Measurements from ENCODE around the gene PTH1R.

PTH1R gene

DNA sequence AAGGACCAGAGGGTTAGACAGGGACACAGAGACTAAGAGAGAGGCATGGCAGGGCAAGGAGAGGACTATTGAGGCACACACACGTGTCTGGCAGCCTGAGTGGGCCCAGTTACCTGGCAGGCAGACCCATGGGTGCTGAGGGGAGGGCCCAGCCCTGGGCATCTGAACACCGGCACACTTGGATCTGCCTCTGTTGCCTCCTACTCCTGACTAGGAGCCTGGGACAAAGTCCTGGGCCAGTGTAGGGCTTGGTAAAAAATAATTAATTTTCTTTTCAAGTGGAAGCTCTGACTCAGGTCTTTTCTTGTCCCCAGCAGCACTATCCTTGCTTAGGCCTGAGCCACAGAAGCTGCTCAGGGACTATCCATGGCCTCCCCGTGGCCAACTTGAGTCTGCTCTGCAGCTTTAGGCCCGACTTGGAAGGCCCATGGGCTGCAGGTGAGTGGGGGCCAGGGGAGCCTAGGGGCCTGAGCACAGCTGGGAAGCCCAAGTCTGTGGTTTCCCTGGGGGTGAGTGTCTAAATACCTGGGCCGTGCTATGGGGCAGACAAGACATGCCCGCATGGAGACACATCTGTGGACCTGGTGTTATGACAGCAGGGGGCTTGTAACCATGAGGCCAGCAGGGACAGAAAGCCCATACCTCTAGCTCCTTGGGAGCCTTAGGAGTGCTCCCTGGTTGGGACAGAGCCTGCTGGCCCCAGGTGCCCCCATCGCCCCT lies at the start of gene PTH1R:
TSS of gene PTH1R (plus strand) at position 316 of the 720 bp plus-strand sequence. CDS start 5,839 bp downstream, outside the sequence.
- TF ChIP-seq, protein P1, sequence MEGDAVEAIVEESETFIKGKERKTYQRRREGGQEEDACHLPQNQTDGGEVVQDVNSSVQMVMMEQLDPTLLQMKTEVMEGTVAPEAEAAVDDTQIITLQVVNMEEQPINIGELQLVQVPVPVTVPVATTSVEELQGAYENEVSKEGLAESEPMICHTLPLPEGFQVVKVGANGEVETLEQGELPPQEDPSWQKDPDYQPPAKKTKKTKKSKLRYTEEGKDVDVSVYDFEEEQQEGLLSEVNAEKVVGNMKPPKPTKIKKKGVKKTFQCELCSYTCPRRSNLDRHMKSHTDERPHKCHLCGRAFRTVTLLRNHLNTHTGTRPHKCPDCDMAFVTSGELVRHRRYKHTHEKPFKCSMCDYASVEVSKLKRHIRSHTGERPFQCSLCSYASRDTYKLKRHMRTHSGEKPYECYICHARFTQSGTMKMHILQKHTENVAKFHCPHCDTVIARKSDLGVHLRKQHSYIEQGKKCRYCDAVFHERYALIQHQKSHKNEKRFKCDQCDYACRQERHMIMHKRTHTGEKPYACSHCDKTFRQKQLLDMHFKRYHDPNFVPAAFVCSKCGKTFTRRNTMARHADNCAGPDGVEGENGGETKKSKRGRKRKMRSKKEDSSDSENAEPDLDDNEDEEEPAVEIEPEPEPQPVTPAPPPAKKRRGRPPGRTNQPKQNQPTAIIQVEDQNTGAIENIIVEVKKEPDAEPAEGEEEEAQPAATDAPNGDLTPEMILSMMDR (conservative IDR thresholded peaks at IDR 0.05; ENCODE audit: control insufficient read depth, insufficient read depth, low read depth, low read length): no peak
- no peak for DNase-seq (ENCODE audit: low read depth)
- no peak within 1 kb of the TSS for H3K4me3 ChIP-seq (ENCODE audit: control insufficient read depth, low read depth, low read length)

DNA sequence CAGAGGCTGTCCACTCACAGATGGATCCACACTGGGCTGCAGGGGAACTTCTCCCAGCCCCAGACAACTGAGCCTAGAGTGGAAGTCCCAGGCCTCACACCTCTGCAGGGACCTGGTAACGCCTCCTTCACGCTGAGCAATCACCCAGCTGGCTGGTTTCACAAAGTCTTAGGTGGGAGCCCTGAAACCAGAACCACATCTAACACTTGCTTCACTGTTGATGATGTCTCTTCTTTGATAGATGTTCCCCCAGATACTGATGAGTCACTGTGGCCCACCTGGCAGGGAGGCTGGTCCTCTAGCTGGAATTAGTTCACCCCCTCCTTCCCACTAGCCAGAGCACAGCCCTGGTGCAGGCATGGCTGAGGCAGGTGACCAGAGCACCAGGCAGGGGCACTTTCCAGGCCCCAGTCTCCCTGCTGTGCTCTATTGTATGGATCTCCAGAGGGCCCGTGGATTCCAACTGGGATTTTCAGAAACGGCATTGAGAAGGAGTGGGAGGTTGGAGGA lies 47.8 kb upstream of the PTH1R start:
- no peak for DNase-seq (ENCODE audit: low read depth)
- no peak overlapping the region for H3K4me3 ChIP-seq (ENCODE audit: control insufficient read depth, low read depth, low read length)
- TF ChIP-seq, protein P1 (conservative IDR thresholded peaks at IDR 0.05; ENCODE audit: control insufficient read depth, insufficient read depth, low read depth, low read length): no peak

DNA sequence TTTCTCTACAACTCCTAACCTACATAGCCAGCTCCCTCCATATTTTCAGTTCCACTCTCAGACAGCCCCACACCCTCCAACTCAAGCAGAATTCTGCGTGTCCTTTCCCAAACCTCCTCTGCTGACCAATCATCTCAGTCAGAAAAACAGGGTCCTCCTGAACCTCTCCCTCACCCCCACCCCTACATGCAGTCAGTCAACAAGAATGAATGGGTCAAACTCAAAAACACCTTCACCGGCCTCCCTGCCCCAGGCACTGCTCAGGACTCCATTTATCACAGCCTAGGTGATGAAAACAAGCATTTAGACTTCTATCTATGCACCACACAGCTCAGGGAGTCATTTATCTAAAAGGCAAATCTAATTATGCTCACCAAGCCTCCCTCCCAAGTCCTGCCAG lies 46.7 kb upstream of the PTH1R start:
- DNase-seq (ENCODE audit: low read depth): no peak
- H3K4me3 ChIP-seq (ENCODE audit: control insufficient read depth, low read depth, low read length): no peak overlapping the region
- TF ChIP-seq, protein P1 (conservative IDR thresholded peaks at IDR 0.05; ENCODE audit: control insufficient read depth, insufficient read depth, low read depth, low read length): no peak

DNA sequence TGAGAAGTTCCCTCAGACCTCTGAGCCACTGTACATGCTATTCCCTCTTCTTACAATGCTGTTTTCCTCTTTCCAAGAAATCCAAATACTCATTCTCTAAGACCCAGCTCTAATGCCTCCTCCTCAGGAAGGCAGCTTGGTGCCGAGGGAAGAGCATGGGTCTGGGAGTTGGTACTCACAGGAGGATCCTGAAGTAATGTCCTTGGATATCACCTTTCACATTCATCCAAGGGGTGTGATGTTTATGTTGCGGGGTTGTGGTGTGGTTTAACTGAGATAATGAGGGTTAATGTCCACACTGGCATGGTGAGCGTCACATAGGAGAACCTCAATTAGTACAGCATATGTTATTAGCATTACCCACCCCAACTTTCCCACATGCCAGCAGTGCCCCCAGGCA lies 46.2 kb upstream of the PTH1R start:
- TF ChIP-seq, protein P1 (conservative IDR thresholded peaks at IDR 0.05; ENCODE audit: control insufficient read depth, insufficient read depth, low read depth, low read length): no peak
- DNase-seq (ENCODE audit: low read depth): no peak
- no peak overlapping the region for H3K4me3 ChIP-seq (ENCODE audit: control insufficient read depth, low read depth, low read length)

DNA sequence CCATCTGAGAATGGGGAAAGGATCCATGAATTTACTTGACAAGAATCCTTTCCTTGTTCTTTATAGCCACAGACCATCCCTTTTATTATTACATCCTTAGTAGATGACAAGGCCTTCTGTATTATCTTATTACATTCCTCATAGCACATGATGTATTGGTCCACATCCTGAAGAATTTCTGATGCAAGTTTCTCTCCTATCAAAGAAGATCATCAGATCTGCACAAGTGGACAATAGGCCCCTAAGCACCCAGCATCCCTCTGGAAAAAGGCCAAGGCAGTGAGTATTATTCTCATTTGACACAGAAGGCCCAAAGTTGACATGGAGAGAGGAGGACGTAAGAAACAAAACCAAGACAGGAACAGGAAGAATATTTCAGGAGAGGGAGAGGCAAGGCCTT lies 45.7 kb upstream of the PTH1R start:
- no peak overlapping the region for H3K4me3 ChIP-seq (ENCODE audit: control insufficient read depth, low read depth, low read length)
- TF ChIP-seq, protein P1 (conservative IDR thresholded peaks at IDR 0.05; ENCODE audit: control insufficient read depth, insufficient read depth, low read depth, low read length): no peak
- DNase-seq (ENCODE audit: low read depth): no peak

DNA sequence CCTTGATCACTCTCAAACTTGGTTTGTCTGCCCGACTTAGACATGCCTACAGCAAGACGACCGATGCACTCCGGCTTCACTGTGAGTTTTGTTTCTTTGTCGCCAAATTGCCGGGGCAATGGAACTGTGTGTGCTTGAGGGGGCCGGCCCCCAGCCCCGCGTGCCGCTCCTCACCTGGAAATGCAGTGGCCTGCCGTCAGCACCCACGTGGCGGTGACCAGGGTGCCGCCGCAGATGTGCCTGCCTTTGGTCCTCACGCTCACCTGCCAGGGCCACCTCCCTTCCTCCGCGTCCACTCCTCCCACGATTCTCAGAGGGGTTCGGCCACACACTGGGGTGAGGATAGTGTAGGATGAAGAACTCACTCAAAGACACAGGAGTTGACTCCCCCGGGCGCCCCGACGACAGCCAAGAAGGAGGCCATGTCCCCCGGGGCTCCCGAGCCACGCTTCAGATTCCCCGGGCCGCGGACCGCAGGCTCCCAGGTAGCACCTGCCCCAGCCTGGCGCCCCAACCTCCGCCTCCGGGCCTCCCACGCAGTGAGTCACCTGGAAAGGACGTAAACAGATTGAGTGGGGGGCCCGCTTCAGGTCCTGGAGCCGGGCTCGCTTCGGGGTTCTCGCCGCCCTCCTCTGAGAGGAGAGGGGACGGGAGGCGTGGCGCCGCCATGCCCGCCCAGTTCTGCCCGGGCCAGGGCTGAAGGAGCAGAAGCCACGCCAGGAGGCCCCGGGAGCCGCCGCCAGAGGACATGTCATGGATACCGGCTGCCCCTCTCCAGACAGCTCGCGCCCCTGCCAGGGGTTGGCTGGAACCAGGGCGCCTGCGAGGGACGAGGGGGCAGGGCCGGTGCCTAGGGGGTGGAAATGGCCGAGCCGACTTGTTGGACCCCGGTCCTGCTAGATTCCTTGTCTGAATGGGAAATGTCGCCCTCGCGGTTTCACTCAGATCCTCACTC lies 43.9 kb upstream of the PTH1R start:
- TF ChIP-seq, protein P1 (conservative IDR thresholded peaks at IDR 0.05; ENCODE audit: control insufficient read depth, insufficient read depth, low read depth, low read length): no peak
- DNase-seq (ENCODE audit: low read depth): no peak

More for the DNA sequence above, 43.9 kb upstream of the PTH1R start:
- no peak overlapping the region for H3K4me3 ChIP-seq (ENCODE audit: control insufficient read depth, low read depth, low read length)

Measured in fibroblast of mammary gland (primary cell).